SW480 (cell line): Measurements from ENCODE around the gene MEX3A.
"Not testable (repeated sequence)": the region's sequence is repeated elsewhere in the genome, so short reads cannot be mapped to it uniquely, and the experiment has no call there.

Experiments
- DNase-seq: peaks from one replicate; pipeline ENCODE4 v3.0.0-alpha.2; 2016; ENCODE audit warnings: low spot score

Gene MEX3A

GRCh38 chr1:156082309-156083091 is at the start of gene MEX3A:
TSS of gene MEX3A (minus strand) at chr1:156082465. CDS start at chr1:156081998, 467 bp downstream.
- DNase-seq = peak; percentile 66

GRCh38 chr1:156130578-156130942 is 48.3 kb upstream of the MEX3A start:
- DNase-seq = no peak

GRCh38 chr1:156129687-156130577 is 47.7 kb upstream of the MEX3A start:
- peak; percentile 96 for DNase-seq

- no peak for DNase-seq
Observed at GRCh38 chr1:156128654-156129597, 46.7 kb upstream of the MEX3A start.

GRCh38 chr1:156128308-156128653 is 46.0 kb upstream of the MEX3A start:
- DNase-seq = no peak

- DNase-seq = peak; percentile 99
Observed at GRCh38 chr1:156126630-156127534, 44.6 kb upstream of the MEX3A start.

GRCh38 chr1:156126043-156126629 is 43.9 kb upstream of the MEX3A start:
- peak; percentile 94 for DNase-seq

- DNase-seq = not testable (repeated sequence)
Observed at GRCh38 chr1:156125544-156125943, 43.3 kb upstream of the MEX3A start.

- peak; percentile 73 for DNase-seq
Observed at GRCh38 chr1:156124557-156125483, 42.6 kb upstream of the MEX3A start.

GRCh38 chr1:156123356-156124196 is 41.3 kb upstream of the MEX3A start:
- DNase-seq = peak; percentile 93

GRCh38 chr1:156122519-156123355 is 40.5 kb upstream of the MEX3A start:
- no peak for DNase-seq

- DNase-seq = no peak
Observed at GRCh38 chr1:156122086-156122485, 39.8 kb upstream of the MEX3A start.

GRCh38 chr1:156121457-156121856 is 39.2 kb upstream of the MEX3A start:
- no peak for DNase-seq

GRCh38 chr1:156121005-156121404 is 38.7 kb upstream of the MEX3A start:
- DNase-seq = not testable (repeated sequence)

GRCh38 chr1:156120318-156120717 is 38.1 kb upstream of the MEX3A start:
- no peak for DNase-seq

GRCh38 chr1:156119503-156120209 is 37.4 kb upstream of the MEX3A start:
- DNase-seq = no peak
